ENCODE results near the gene CLCN6.

Gene CLCN6

DNA sequence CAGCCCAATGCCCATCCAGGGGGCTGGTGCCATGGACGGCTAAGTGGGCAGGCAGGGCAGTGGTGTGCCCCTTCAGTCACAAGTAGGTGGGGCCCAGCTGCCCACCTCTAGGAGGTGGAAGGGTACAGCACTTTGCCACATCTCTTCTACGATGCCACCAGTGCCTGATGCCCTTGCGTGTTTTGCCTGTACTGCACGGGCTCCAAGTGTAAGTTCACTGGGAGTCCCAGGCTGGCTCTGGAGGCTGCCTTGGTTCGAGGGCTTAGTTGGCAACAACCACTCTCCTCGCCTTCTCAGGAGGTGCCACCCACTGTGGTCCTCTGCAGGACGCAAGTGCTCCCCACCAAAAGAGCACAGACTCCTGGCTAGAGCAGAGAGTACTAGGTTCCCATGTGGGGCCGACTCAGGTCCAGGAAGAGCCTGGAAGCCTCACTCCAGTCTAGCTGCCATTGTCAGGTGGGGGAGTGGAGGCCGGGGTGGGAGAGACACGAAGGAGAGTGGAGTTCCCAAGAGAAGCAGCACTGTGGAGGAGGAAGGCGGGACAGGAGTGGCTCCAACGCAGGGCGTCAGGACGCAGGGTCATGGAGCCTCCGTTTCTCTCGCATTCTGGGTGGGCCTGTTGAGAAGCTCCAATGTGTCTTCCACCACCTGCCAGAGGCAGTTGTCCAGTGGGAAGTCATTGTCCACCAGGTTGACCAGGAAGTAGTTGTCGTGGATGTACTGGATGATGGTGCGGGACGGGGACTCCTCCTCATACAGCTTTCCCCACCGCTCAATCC is 15.7 kb upstream of the CLCN6 start:
- DNase-seq, result no peak
- H3K4me3 ChIP-seq, result no peak overlapping the region
- peak overlapping the region; percentile 86 to 91 for H3K27ac ChIP-seq
- peaks cover 12 to 61% (median 53%) of the 10 kb centered on the region in 4 donors for H3K4me1 ChIP-seq
- no peaks in the 10 kb centered on the region for H3K9me3 ChIP-seq
- no peaks in the 10 kb centered on the region for H3K27me3 ChIP-seq
- peaks cover 23 to 44% (median 24%) of the 10 kb centered on the region in 3 donors for H3K36me3 ChIP-seq
- TF ChIP-seq, protein P1, sequence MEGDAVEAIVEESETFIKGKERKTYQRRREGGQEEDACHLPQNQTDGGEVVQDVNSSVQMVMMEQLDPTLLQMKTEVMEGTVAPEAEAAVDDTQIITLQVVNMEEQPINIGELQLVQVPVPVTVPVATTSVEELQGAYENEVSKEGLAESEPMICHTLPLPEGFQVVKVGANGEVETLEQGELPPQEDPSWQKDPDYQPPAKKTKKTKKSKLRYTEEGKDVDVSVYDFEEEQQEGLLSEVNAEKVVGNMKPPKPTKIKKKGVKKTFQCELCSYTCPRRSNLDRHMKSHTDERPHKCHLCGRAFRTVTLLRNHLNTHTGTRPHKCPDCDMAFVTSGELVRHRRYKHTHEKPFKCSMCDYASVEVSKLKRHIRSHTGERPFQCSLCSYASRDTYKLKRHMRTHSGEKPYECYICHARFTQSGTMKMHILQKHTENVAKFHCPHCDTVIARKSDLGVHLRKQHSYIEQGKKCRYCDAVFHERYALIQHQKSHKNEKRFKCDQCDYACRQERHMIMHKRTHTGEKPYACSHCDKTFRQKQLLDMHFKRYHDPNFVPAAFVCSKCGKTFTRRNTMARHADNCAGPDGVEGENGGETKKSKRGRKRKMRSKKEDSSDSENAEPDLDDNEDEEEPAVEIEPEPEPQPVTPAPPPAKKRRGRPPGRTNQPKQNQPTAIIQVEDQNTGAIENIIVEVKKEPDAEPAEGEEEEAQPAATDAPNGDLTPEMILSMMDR (IDR thresholded peaks at IDR 0.05), result no peak
- intact Hi-C loops (cut with DNase I; ENCODE audit: low total_unique reads), result no loop called here

DNA sequence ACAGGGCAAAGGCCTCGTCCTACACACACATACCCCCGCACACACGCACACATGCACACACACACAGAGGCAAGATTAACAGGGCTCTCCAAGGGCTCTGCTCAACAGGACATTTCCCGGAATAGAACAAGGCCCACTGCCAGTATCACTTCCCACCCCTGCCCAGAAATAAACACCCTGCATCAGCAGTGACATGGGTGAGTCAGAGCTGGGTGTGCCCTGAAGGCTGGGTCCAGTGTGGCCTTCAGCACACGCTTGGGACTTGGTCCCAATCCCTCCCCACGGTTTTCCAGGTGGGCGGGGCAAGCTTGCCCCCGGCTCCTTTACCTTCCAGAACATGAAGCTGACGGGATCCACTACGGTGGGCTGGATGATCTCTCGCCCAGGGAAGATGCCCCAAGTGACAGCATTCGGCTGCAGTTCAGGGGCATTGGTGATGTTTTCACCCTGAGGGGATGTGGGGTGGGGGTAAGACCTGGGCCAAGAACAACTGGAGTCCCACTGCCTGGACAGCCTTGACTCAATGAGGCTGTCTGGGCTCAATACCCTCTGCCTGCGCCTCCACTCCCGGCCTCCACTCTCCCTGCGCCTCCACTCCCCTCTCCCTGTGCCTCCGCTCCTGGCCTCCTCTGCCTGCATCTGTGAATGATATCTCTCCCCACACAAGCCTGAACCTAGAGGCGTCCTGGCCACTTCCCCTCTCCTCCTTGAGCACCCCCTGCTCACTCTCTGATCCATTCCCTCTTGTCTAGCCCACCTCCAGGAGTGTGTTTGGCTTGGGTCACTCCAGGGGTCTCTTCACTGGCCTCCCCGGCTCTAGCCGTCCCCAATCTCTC is 14.9 kb upstream of the CLCN6 start:
- Histone ChIP-seq H3K4me1 (peaks cover 12 to 59% (median 49%) of the 10 kb centered on the region in 4 donors), H3K36me3 (peaks cover 31 to 52% (median 32%) of the 10 kb centered on the region in 3 donors), H3K4me3 (peak overlapping the region in 1 of 2 donors; percentile 8), H3K9me3 (no peaks in the 10 kb centered on the region), H3K27me3 (no peaks in the 10 kb centered on the region), H3K27ac (peak overlapping the region; percentile 86 to 91)
- peak; percentile 97 to 98 for DNase-seq
- intact Hi-C loops (cut with DNase I; ENCODE audit: low total_unique reads), result no loop called here
- TF ChIP-seq, protein P1 (IDR thresholded peaks at IDR 0.05), result no peak

GRCh38 chr1:11792106-11792505 is 13.9 kb upstream of the CLCN6 start:
- intact Hi-C loops (cut with DNase I; ENCODE audit: low total_unique reads), result no loop called here
- no peaks in the 10 kb centered on the region for H3K9me3 ChIP-seq
- TF ChIP-seq, protein P1 (IDR thresholded peaks at IDR 0.05), result no peak
- H3K27me3 ChIP-seq, result no peaks in the 10 kb centered on the region
- H3K27ac ChIP-seq, result peak overlapping the region; percentile 86 to 91
- peaks cover 12 to 61% (median 48%) of the 10 kb centered on the region in 4 donors for H3K4me1 ChIP-seq
- DNase-seq, result no peak
- H3K36me3 ChIP-seq, result peaks cover 31 to 58% (median 36%) of the 10 kb centered on the region in 3 donors
- H3K4me3 ChIP-seq, result no peak overlapping the region

- TF ChIP-seq, protein P1 (IDR thresholded peaks at IDR 0.05), result no peak
- intact Hi-C loops (cut with DNase I; ENCODE audit: low total_unique reads), result no loop called here
- no peak for DNase-seq
- Histone ChIP-seq H3K9me3 (no peaks in the 10 kb centered on the region), H3K4me1 (peaks cover 6 to 59% (median 34%) of the 10 kb centered on the region in 4 donors), H3K4me3 (no peak overlapping the region), H3K36me3 (peaks cover 31 to 63% (median 36%) of the 10 kb centered on the region in 3 donors), H3K27me3 (no peaks in the 10 kb centered on the region), H3K27ac (peak overlapping the region in 1 of 2 donors; percentile 18)
Measured at GRCh38 chr1:11793819-11794218, 12.2 kb upstream of the CLCN6 start.

DNA sequence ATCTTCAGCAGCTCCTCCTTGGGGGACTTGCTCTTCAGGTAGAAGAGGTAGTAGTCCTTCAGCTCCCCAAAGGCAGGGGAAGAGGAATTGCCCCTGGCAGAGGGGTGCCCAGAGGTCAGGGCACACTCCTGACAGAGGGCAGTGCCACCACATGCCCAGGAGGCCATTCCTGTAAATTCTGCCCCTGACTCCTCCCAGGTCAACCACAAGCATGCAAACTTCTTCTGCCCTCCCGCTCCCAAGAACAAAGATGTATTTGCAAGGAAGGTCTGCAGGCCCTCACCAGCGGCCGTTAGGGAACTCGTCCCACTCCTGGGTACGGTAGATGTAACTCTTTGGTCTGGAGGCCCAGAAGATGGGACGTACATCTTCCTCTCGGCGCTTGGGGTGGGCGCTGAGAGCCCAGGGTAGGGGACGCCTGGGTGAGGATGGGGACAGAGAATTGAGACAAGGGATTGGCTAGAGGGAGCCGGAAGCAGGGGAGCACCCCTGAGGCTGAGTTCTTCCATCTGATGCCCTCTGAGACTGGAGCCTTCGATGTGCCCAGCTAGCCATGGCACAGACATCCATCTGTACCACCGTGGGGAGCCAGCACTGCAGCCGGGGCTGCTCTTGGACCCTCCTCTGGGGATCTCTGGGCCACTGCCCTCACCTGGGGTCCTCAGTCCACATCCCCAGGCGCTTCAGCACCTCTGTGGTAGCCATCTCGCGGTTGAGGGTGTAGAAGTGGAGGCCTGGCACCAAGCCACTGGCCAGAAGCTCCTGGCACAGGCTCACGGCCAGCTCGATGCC is 11.3 kb upstream of the CLCN6 start:
- H3K4me3 ChIP-seq, result no peak overlapping the region
- no peaks in the 10 kb centered on the region for H3K9me3 ChIP-seq
- peak overlapping the region; percentile 18 to 50 for H3K27ac ChIP-seq
- H3K27me3 ChIP-seq, result no peaks in the 10 kb centered on the region
- peaks cover 31 to 70% (median 43%) of the 10 kb centered on the region in 3 donors for H3K36me3 ChIP-seq
- DNase-seq, result no peak
- intact Hi-C loops (cut with DNase I; ENCODE audit: low total_unique reads), result no loop called here
- peaks cover 6 to 51% (median 26%) of the 10 kb centered on the region in 4 donors for H3K4me1 ChIP-seq
- TF ChIP-seq, protein P1 (IDR thresholded peaks at IDR 0.05), result no peak
